Regular cardiac myocyte (primary cell): ENCODE measurements around the gene SPRR2D. TPM values are rescaled to one million over a fixed set of nuclear protein-coding genes. Genes with fewer than 3 reads are reported as not detected.

Experiments
- total RNA-seq: library from RNA; depleted of rRNA; stranded (reverse); fragments of >200 nt; gene quantifications from 2 replicates; pipeline ENCODE4 v1.2.3, GENCODE V29; 2014

The SPRR2D gene
- not detected in 2 replicates for total RNA-seq

GRCh38 chr1:153040950-153041631 is at the start of gene SPRR2D:
Gene SPRR2D (minus strand): TSS chr1:153041120. CDS start chr1:153040346, 774 bp downstream.

GRCh38 chr1:153071511-153071910 is 30.6 kb upstream of the SPRR2D start, which contains the start of gene SPRR2B:
Gene SPRR2B (minus strand): TSS chr1:153071611. CDS start chr1:153070839, 772 bp downstream.

DNA sequence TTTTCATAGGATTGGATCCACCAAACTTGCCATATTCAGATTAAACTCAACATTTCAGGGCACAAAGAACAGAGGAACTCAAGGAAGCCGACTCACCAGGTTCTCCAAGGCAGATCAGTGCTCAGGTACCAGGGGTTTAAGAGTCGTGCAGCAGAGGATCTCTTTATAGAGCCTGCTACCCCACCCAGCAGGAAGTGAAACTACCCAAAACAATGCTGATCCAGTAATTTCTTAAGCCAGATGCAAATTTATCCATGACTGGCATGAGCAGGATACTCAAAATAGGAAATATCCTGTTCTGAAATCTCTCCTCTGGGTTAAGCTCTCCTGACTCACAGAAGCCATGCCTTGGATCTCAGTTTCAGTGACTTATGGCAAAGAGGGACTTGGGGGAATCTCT is 16.5 kb upstream of the SPRR2D start, which contains the start of gene SPRR2A:
Gene SPRR2A (minus strand): TSS at position 138 of the 400 bp plus-strand sequence. CDS start 777 bp downstream, outside the sequence.

DNA sequence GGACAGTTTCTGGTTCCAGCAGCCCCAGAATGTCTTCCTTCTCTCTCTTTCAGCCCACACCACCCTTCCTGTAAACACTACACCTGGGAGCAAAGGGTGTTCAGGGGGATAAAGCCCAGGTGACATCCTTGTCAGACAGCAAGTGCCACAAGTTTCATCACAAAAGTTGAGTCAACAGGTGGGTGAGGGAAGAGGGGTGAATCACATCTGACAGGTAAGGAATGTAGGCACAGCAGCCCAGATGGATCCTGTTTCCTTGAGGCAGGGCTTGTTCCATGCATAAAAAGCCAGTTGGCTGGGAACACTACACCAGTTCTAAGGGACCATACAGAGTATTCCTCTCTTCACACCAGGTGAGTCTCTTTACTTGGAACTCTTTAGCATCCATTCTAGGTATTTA is 10.0 kb downstream of the SPRR2D start, which contains the start of gene SPRR1B:
Gene SPRR1B (plus strand): TSS at position 309 of the 400 bp plus-strand sequence. CDS start 1,143 bp downstream, outside the sequence.

GRCh38 chr1:153001382-153001781 is 39.5 kb downstream of the SPRR2D start, which contains the start of gene SPRR3:
Gene SPRR3 (plus strand): TSS chr1:153001749. CDS start chr1:153003021, 1,272 bp downstream.

Other genes starting within 250 kb of the SPRR2D start
- gene LCE1D, start 244.4 kb downstream of the SPRR2D start, total RNA-seq: not detected in 2 replicates
- gene LCE1C, start 234.5 kb downstream of the SPRR2D start, total RNA-seq: not detected in 2 replicates
- gene LCE1B, start 229.1 kb downstream of the SPRR2D start, total RNA-seq: not detected in 2 replicates
- not detected in 2 replicates for gene LCE1A, start 213.6 kb downstream of the SPRR2D start, total RNA-seq
- gene LCE6A, start 198.3 kb downstream of the SPRR2D start, total RNA-seq: not detected in 2 replicates
- not detected in 2 replicates for gene LCE7A, start 181.1 kb downstream of the SPRR2D start, total RNA-seq
- not detected in 2 replicates for gene SMCP, start 162.8 kb downstream of the SPRR2D start, total RNA-seq
- gene IVL, start 132.6 kb downstream of the SPRR2D start, total RNA-seq: not detected in 2 replicates
- not detected in 2 replicates for gene SPRR5, start 93.9 kb downstream of the SPRR2D start, total RNA-seq
- gene SPRR4, start 70.5 kb downstream of the SPRR2D start, total RNA-seq: not detected in 2 replicates
- not detected in 2 replicates for gene SPRR1A, start 57.0 kb downstream of the SPRR2D start, total RNA-seq
- gene SPRR3, start 39.4 kb downstream of the SPRR2D start, total RNA-seq: not detected in 2 replicates
- not detected in 2 replicates for gene SPRR1B, start 9.9 kb downstream of the SPRR2D start, total RNA-seq
- gene SPRR2A, start 16.4 kb upstream of the SPRR2D start, total RNA-seq: not detected in 2 replicates
- not detected in 2 replicates for gene SPRR2B, start 30.5 kb upstream of the SPRR2D start, total RNA-seq
- not detected in 2 replicates for gene SPRR2E, start 53.4 kb upstream of the SPRR2D start, total RNA-seq
- not detected in 2 replicates for gene SPRR2F, start 72.4 kb upstream of the SPRR2D start, total RNA-seq
- gene SPRR2G, start 109.8 kb upstream of the SPRR2D start, total RNA-seq: not detected in 2 replicates
- gene LELP1, start 162.3 kb upstream of the SPRR2D start, total RNA-seq: not detected in 2 replicates
- not detected in 2 replicates for gene PRR9, start 176.5 kb upstream of the SPRR2D start, total RNA-seq
- gene LORICRIN, start 218.6 kb upstream of the SPRR2D start, total RNA-seq: not detected in 2 replicates